NCI-H128 (cell line): ENCODE results near the gene IRX4.

Experiments used
- DNase-seq: peaks from one replicate; lab custom pipeline; 2025; ENCODE audit not compliant: unreplicated experiment; lab: John Stamatoyannopoulos, UW

Gene IRX4

DNA sequence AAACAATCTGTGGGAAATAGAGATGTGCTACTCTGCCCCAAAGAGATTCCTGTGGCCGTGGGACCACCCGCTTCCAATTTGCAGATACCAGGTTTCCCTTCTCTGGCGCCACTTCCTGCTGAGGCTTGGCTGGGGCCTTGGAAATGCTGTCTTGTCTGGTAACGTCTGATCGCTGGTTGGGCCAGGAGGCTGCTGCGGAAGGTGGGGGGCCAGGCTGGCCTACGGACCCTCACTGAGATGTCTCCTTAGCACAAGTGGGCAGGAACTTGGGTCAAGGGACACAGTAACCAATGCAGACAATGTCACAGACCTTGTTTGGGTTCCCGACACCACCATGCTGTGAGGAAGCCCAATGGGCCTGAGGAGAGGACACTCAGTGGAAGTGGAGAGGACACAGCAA, 31.7 kb upstream of the IRX4 start:
- DNase-seq, result no peak

DNA sequence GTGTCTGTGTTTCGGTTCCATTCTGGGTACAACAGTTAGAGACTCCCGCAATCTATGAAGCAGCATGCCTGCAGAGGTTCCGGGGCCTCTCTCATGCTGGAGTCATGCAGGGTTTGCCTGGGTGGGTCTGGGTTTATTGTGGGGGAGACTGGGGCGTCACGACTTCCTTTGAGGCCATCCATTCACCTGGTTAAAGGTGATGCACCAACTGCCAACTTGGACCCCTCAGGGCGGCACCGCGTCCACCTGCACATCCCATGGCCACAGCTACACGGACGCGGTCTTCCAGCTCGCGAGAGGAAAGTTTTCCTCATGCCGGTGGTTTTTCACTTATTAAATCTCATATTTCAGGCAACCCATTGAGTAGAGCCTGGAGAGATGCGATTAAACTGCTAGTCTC, 30.9 kb upstream of the IRX4 start:
- DNase-seq, result no peak

DNA sequence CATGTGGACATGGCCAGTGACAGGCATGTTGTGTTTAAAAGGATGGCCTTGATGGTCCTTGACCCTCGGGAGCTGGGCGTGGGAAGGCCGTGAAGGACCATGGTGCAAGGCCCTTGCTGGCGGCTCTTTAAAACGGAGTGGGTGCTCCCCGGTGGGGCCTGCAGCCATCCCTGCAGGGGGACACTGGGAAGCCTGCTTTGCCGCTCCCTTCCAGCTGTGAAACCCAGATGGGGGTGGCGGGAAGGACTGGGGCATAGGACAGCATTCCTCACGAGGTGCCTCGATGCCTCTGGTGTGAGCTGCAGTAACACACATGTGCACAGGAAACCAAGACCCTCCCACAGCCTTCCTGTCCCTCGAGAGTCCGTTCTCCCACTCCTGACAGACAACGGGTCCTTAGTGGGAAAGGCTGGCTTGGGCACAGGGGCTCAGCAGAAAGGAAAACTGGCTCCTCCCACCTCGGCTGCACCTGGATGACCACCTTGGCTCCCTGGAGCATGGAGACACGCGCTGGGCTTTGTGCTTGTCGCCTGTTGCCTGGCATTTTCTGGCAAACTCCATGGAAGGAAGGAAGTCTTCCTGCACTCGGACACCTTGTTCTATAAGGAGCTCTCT, 30.3 kb upstream of the IRX4 start:
- DNase-seq, result no peak

DNA sequence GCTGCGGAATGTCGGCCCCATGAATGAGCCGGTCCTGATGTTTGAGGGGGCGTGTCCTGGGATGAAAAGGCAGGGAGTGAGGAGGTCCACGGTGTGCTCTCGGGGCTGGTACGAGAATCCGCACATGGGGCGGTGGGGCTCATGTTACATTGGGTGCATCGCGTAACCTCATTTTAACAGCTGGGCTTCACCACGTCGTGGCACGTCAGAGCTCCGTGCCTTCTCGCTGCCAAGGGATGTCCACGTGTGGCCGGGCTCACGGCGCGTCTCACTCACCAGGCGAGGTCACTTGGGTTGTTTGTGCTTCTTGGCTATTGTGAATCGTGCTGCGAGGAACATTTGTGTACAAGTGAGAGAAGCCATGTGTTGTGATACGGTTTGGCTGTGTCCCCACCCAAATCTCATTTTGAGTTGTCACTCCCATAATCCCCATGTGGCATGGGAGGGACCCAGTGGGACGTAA, 29.1 kb upstream of the IRX4 start:
- no peak for DNase-seq

DNA sequence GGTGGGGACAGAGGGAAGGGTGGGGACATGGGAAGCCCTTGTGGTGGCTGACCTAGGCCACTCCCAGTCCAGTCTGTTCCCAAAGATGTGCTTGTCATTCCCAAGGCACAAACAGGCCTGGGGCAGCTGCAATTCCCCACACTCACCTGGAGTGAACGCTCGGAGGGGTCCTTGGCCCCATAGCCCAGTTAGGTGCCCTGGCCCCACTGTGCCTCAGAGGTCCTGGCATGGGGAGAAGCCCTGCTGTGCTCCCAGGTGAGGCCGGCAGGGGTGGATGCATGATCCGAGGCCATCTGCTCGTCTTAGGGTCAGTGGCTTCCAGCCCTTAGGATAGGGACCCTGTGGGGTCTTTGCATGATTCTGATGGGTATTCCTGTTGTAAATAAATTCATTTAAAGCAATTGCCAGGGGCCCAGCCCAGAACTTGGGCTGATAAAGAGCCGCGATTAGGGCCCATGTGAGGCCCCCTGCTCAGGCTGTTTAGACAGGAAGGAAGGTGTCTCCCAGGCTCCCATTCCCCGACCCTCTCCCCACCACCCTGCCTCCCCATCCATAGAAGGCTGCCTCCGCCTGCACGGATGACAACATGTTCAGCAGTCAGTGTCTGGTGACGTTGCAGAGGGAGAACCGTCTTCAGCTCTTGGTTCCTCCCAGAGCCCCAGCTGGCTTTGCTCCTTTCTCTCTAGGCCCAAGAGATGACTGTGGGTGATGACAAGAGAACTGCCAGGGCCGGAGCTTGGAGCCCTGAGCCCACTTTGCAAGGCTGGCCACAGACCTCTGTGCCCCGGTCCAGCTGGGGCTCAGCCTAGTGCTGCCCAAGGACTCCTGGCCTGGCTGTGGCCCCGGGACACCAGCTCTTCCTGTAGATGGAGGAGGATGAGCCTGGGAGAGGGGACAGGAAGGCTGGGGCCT, 28.4 kb upstream of the IRX4 start:
- no peak for DNase-seq

DNA sequence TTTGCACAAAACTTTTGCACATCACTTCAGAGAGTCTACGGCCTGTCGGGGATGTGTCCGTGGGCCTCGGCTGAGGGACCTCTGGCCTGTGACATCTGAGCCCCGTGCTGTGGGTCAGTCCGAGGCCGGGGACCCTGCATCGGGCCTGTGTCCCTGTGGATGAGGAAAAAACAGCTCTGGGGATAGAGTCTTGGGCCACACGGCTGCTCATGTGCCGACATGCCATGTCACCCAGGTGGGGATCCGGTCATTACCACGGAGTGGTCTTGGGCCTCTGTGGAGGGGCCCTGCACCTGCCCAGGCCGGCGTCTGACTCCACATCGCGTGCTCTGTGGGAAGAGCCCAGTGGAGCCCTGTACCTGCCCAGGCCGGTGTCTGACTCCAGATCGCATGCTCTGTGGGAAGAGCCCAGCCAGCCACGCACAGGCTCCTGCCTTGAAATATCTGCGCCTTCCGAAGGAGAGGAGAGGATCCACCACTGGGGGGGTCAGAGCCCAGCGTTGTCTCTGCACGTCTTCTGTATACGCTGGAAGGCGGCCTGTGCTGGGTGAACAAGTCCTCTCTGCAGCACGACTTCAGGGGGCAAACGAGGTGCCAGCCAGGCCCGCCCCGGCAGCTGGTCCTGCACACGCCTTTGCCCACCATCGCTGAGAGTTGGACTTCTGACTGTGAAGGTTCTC, 27.5 kb upstream of the IRX4 start:
- no peak for DNase-seq

DNA sequence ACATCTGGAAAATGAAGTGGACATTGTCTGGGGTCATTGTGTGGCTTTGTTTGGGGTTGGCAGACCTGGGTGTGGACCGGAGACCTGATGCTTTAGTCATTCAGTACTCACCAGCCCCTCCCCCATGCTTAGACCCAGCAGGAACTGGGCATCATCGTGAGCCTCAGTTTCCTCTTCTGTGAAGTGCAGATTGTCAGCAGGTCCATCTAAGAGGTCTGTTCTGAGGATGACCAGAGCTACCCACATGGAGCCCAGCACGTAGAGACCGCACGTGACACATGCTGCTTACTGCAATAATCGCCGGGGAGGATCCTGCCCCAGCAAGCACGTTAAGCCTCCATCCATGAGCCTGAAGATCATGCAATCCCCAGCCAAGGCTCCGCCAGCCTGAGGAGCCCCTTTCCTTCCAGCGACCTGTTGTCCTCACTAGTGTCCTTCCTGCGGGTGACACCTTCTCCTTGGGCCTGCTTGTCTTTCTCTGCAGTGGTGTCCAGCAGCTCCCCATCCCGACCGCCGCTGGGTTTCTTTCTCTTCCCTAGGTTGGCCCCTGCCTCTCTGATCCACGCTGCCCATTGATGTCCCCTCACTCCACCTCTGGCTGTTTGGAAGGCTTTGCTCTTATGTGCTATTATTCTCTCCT, 26.7 kb upstream of the IRX4 start:
- DNase-seq, result no peak

DNA sequence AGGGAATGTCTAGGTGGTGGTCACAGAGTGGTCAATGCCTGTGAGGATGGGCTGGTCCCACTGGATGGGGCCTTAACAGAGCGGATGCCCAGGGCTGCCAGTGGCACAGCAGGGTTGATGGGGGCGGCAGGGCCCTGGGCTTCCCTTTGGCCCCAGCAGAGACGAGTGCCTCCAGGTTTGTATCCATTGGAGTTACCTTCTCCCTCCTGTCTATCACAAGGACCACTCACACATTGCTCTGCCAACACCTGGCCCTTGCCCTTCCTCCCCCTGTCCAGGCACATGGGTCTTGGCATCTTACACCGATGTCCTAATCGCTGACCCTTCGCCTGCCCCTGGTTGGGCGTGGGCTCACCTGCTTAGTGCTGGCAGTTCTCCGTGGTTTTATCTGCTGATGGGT, 26.2 kb upstream of the IRX4 start:
- no peak for DNase-seq

DNA sequence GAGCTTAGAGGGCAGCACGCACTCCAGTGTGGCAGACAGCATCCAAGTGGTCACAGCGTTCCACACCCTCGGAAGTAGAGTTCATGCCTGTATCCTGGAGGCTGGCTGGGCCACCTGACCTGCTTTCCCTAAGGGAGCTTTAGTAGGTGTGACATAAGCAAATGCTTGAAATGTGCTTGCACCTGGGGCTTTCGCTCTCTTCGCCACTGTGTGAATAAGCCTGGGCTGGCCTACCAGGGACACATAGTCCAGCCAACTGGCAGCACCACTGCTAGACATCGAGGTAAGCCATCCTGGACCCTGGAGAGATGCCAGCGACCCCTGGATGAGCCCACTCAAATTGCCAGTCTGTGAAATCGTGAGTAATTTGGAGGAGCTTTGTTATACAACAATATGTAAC, 24.9 kb upstream of the IRX4 start:
- DNase-seq, result no peak

DNA sequence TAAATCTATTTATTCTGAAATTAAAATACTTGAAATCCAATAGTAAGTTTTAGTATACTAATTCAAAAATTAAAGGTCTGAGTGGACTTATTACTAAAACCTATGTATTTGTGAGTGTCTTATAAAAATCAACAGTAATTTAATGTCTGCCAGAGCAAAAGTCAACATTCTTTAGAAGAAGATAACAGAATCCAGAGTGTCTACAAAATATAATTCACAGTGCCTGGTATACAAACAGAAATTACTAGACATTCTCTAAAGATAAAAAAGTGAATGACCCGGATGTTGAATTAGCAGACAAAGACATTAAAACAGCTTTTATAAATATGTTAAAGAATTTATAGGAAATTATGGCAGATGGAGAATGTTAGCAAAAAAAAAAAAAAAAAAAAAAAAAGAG, 22.4 kb upstream of the IRX4 start:
- DNase-seq, result no peak

DNA sequence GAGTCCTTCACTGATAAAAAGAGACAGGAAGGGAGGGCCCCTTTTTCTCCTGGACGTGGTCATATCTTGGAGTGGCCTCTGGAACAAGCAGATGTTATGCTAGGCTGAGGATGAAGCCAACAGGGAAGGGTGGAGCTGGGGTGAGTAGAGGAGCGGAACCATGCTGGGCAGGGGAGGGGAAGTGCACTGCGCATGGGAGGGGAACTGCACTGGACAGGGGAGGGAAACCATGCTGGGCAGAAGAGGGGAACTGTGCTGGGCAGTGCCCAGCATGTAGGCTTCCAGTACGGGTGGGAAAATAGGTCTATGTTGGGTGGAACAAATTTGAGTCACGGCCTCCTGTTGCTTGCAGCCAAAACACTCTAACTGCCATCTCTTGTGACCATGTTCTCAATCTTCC, 19.3 kb upstream of the IRX4 start:
- DNase-seq, result no peak

DNA sequence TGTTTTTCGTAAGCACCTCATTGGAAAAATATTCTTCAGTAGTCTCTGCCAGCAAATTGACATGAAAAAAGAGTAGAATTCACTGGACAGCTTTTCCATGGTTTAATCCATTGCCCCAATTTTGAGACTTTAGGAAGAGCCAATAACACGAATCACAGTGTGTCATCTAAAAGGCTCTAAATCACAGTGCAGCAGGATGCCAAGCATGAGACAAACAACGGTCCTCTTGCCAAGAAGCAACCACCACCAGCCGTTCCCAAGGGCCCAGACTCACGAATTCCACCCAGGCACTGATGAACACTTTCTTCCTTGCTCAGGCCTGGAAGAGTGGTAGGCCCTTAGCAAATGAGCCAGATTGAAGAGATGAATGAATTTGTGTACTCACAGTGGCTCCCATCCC, 18.3 kb upstream of the IRX4 start:
- no peak for DNase-seq

DNA sequence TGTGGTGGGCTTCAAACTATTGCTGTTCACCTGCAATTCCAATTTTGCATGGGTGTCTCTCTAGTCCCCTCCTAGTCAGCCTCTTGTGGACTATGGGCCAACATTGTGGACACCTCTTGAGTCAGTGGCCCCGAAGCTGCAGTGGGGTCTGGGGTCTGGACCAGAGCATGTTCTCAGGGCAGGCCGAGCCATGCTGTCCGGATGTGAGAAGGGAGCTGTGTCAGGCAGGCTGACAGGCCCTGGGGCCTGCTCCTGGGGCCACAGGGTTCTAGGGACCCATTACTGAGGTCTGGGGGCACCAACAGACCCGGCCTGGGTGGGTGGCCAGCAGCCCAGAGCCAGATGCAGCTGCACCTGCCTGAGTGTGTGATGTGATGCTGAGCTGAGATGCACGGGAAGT, 16.5 kb upstream of the IRX4 start:
- DNase-seq, result no peak

DNA sequence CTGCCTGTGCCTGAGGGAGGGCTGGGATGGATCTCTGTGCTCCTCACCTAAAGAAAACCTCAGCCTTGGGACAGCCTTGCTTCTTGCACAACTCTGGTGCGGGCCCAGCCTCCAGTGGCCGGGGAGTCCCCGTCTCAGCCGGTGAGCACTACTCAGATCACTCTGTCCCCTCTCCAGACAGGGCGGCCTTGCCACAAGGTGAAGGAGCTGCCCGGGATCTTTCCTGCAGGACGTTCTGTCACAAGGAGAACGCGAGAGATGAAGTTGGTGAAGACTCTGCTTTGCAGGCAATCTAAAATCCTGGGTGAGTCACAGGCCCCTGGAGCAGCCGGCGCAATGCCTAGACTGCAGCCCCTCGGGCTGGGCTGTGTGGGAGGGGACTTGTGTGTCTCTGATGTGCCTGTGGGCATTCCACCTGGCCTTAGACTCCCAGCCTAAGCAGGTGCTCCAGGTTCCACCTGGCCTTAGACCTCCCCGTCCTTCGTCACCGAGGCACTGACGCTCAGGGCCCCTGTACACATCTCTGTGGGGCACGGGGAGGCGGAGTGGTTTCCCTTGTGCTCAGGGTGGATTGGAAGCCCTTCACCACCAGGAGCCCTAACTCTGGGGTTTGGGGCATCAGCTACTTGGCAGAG, 15.2 kb upstream of the IRX4 start:
- no peak for DNase-seq

DNA sequence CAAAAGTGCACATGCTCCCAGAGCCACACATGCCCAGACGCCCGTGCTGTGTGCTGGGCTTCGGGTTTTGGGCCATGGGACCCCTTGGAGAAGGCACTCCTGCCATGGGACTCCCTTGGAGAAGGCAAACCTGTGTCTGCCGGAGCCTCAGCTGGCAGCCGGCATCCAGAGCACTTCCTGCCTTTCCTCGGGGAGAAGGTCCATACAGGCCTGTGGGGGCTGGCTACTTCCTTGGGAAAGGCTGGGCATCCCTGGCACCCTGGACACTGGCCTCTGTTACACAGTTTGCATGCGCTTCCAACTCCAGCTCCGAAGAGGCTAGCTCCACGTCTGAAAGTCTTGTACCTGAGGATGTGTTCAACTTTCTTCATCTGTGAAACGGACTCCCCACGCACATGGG, 14.7 kb upstream of the IRX4 start:
- DNase-seq, result no peak

DNA sequence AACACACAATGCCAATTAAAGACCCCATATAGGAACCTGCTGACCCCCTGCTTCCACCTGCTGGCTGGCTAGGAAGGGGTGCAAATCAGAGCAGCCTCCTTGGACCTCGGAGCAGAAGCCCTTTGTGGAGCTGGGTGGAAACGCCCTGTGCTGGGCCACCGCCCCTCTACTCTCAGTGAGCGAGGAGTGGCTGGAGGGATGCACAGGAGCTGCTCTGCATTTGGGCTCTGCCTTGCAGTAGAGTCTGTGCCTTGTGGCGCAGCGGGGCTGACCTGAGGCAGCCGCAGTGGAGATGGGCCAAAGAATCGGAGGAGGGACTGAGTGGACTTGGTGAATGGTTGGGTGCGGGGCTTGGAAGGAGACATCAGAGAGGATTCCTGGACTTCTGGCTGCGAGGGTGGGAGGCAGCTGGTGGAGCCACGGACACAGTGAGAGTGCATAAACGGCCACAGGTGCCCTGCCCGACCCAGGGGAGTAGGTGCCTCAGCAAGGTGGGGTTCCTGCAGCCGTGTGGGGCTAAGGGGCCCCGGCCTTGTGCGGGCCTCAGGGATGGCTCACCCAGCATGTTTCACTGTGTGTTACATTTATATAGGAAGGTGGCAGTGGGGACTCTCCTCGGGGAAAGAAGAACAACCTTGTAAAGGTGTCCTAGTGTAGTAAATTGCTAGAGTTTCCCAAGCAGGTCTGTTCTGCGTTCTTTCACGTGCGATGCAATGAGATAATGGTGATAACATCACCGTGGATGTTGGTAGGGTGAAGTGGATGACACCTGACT, 14.1 kb upstream of the IRX4 start:
- no peak for DNase-seq

DNA sequence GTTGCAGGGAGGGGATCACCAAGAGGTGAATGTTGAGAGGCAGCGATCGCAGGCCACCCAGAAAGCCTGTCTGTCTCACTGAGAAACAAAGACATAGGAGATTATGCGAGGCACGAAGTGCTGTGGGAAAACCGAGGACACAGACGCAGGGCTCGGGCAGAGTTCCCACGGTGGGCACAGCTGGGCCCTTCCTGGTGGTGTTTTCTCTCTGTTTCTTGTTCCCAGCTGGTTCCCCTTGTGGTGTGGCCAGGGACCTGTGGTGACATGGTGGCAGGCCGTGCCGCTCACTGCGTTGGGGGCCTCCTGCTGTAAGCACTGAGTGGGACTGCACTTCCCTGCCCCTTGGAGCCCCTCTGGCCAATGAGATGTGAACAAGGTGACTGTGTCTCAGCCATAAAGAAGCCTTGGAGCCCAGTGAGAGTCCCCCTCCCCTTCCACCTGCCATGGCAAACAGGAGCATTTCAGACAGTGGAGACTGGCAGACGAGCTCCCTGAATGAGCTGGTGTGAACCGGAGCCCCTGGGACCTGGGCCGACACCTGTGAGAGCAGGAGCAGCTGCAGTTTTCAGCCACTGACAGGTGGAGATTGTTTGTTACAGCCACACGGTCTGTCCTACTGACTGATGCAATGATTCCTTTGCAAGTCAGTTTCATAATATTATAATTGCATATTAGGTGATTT, 13.2 kb upstream of the IRX4 start:
- no peak for DNase-seq

DNA sequence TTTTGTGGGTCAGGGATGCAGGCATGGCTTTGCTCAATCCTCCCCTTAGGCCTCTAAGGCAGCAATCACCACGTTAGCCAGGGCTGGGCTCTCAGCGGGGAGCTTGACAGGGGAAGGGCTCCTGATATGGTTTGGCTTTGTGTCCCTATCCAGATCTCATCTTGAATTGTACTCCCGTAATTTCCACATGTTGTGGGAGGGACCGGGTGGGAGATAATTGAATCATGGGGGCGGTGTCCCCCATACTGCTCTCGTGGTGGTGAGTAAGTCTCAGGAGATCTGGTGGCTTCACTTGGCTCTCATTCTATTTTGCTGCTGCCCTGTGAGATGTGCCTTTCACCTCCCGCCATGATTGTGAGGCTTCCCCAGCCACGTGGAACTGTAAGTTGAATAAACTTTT, 11.5 kb upstream of the IRX4 start:
- no peak for DNase-seq

DNA sequence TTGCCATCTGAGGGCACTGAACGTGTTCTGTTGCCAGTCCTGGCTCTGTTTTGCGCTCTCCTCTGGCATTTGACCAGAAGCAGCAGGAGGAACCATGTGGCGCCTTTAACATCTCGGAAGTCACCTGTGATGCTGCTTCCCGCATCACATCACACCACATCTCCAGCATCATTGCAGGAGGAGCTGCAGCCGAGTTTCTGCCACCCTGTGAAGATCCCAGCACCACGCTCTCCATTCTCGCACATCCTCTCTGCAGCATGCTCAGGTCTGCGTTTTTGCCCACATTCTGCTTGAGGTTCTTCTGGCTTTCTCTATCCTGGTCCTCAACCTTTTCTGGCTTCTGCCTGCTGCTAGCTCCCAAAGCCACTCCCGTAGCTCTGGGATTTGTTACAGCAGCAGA, 11.0 kb upstream of the IRX4 start:
- no peak for DNase-seq
